Measurements from ENCODE around the gene POLR3B.
"Not testable (repeated sequence)": the region's sequence is repeated elsewhere in the genome, so short reads cannot be mapped to it uniquely, and the experiment has no call there.

POLR3B gene

GRCh38 chr12:106459534-106459933 lies 102.0 kb downstream of the POLR3B start:
- no peak for DNase-seq (ENCODE audit: low read depth)

- DNase-seq (ENCODE audit: low read depth) = peak; percentile 13
Measured at GRCh38 chr12:106461730-106462129, 104.2 kb downstream of the POLR3B start.

GRCh38 chr12:106465605-106466004 lies 108.1 kb downstream of the POLR3B start:
- DNase-seq (ENCODE audit: low read depth) = not testable (repeated sequence)

GRCh38 chr12:106475662-106476061 lies 118.1 kb downstream of the POLR3B start:
- not testable (repeated sequence) for DNase-seq (ENCODE audit: low read depth)

GRCh38 chr12:106477627-106478026 lies 120.1 kb downstream of the POLR3B start:
- DNase-seq (ENCODE audit: low read depth) = not testable (repeated sequence)

GRCh38 chr12:106480251-106480650 lies 122.7 kb downstream of the POLR3B start:
- DNase-seq (ENCODE audit: low read depth) = peak; percentile 23

GRCh38 chr12:106481246-106481645 lies 123.7 kb downstream of the POLR3B start:
- DNase-seq (ENCODE audit: low read depth) = no peak

- no peak for DNase-seq (ENCODE audit: low read depth)
Measured at GRCh38 chr12:106487664-106488063, 130.1 kb downstream of the POLR3B start.

GRCh38 chr12:106488884-106489283 lies 131.3 kb downstream of the POLR3B start:
- DNase-seq (ENCODE audit: low read depth) = no peak

- DNase-seq (ENCODE audit: low read depth) = no peak
Measured at GRCh38 chr12:106490264-106490663, 132.7 kb downstream of the POLR3B start.

GRCh38 chr12:106492857-106493256 lies 135.3 kb downstream of the POLR3B start:
- no peak for DNase-seq (ENCODE audit: low read depth)

GRCh38 chr12:106493531-106493930 lies 136.0 kb downstream of the POLR3B start:
- DNase-seq (ENCODE audit: low read depth) = no peak

- DNase-seq (ENCODE audit: low read depth) = no peak
Measured at GRCh38 chr12:106495354-106495965, 137.9 kb downstream of the POLR3B start.

- peak; percentile 28 for DNase-seq (ENCODE audit: low read depth)
Measured at GRCh38 chr12:106498056-106498455, 140.5 kb downstream of the POLR3B start.

- no peak for DNase-seq (ENCODE audit: low read depth)
Measured at GRCh38 chr12:106499628-106500027, 142.1 kb downstream of the POLR3B start.

- DNase-seq (ENCODE audit: low read depth) = no peak
Measured at GRCh38 chr12:106506691-106507090, 149.1 kb downstream of the POLR3B start.

- DNase-seq (ENCODE audit: low read depth) = no peak
Measured at GRCh38 chr12:106508966-106509365, 151.4 kb downstream of the POLR3B start.

- no peak for DNase-seq (ENCODE audit: low read depth)
Measured at GRCh38 chr12:106511365-106511764, 153.8 kb downstream of the POLR3B start.

GRCh38 chr12:106517314-106517713 lies 159.8 kb downstream of the POLR3B start:
- no peak for DNase-seq (ENCODE audit: low read depth)

GRCh38 chr12:106519607-106520021 lies 162.1 kb downstream of the POLR3B start:
- DNase-seq (ENCODE audit: low read depth) = peak; percentile 47

GRCh38 chr12:106521901-106522300 lies 164.4 kb downstream of the POLR3B start:
- no peak for DNase-seq (ENCODE audit: low read depth)

- DNase-seq (ENCODE audit: low read depth) = peak; percentile 9
Measured at GRCh38 chr12:106522708-106523107, 165.2 kb downstream of the POLR3B start.

- no peak for DNase-seq (ENCODE audit: low read depth)
Measured at GRCh38 chr12:106527356-106527755, 169.8 kb downstream of the POLR3B start.

- no peak for DNase-seq (ENCODE audit: low read depth)
Measured at GRCh38 chr12:106541201-106541600, 183.7 kb downstream of the POLR3B start.

Data from amniotic epithelial cell (primary cell).